IMR-90 (cell line): ENCODE data around the gene NOL8. TPM values are rescaled to one million over a fixed set of nuclear protein-coding genes. Genes with fewer than 3 reads are reported as not detected.

Experiments
- ATAC-seq: fragments of 200-7000 bp; cut with Tn5 transposase; 2 replicates; pipeline ENCODE4 v1.9.1; 2020; ENCODE audit warnings: low read depth, mild to moderate bottlenecking, moderate library complexity
- BruUV-seq: library from RNA; stranded (reverse); fragments of 400-500 nt; replicated peaks from 2 replicates; lab custom pipeline; 2021; lab: Mats Ljungman, UMichigan
- CTCF ChIA-PET: fragments of 300-600 bp; formaldehyde crosslinking; extraction: SDS; loops from one replicate; lab custom pipeline; 2021; ENCODE audit warnings: antibody characterized with exemption; lab: Yijun Ruan, JAX
- POLR2A ChIA-PET: fragments of 300-600 bp; sonication (Branson Sonifier 250); formaldehyde crosslinking; loops from one replicate; lab custom pipeline; 2022; ENCODE audit warnings: antibody characterized with exemption; ENCODE audit not compliant: unreplicated experiment; lab: Charles Lee
- DNase-seq: peaks from one replicate; pipeline ENCODE4 v3.0.0; 2013
- H2AFZ ChIP-seq: replicated peaks from 2 replicates; pipeline ENCODE3; 2013; ENCODE audit warnings: low read length, mild to moderate bottlenecking; ENCODE audit not compliant: poor library complexity
- H2AK5ac ChIP-seq: 2 replicates; pipeline ENCODE4 v1.6.1; 2013; ENCODE audit warnings: low read depth, low read length, inconsistent platforms
- H2AK9ac ChIP-seq: replicated peaks from 2 replicates; pipeline ENCODE3; 2013; ENCODE audit warnings: mild to moderate bottlenecking, low read depth, low read length, moderate library complexity; ENCODE audit not compliant: poor library complexity
- H2BK120ac ChIP-seq: 2 replicates; pipeline ENCODE4 v1.6.1; 2013; ENCODE audit warnings: low read depth, low read length, inconsistent platforms
- H2BK15ac ChIP-seq: 3 replicates; pipeline ENCODE4 v1.6.1; 2013; ENCODE audit warnings: low read depth, low read length, inconsistent platforms
- H2BK20ac ChIP-seq: 2 replicates; pipeline ENCODE4 v1.6.1; 2013; ENCODE audit warnings: low read depth, mild to moderate bottlenecking, inconsistent platforms, low read length, moderate library complexity
- H2BK5ac ChIP-seq: 2 replicates; pipeline ENCODE4 v1.6.1; 2013; ENCODE audit warnings: mild to moderate bottlenecking, low read depth, low read length, inconsistent platforms; ENCODE audit not compliant: poor library complexity, severe bottlenecking
- H3K14ac ChIP-seq: replicated peaks from 2 replicates; pipeline ENCODE4 v1.6.1; 2013; ENCODE audit warnings: low read depth, low read length, inconsistent platforms
- H3K18ac ChIP-seq: 2 replicates; pipeline ENCODE4 v1.6.1; 2013; ENCODE audit warnings: low read depth, low read length, control low read depth
- H3K23ac ChIP-seq: 2 replicates; pipeline ENCODE4 v1.6.1; 2013; ENCODE audit warnings: low read depth, low read length, inconsistent platforms
- H3K27ac ChIP-seq: 2 replicates; pipeline ENCODE4 v1.5.1; 2013; ENCODE audit warnings: mild to moderate bottlenecking, control low read depth, low read length; ENCODE audit not compliant: insufficient read depth
- H3K27me3 ChIP-seq: 2 replicates; pipeline ENCODE4 v1.6.1; 2013; ENCODE audit warnings: low read length; ENCODE audit not compliant: control insufficient read depth, insufficient read depth
- H3K36me3 ChIP-seq: 2 replicates; pipeline ENCODE4 v1.6.1; 2013; ENCODE audit warnings: low read length, mixed read lengths; ENCODE audit not compliant: control insufficient read depth, insufficient read depth
- H3K4ac ChIP-seq: 2 replicates; pipeline ENCODE4 v1.6.1; 2013; ENCODE audit warnings: low read depth, low read length, inconsistent platforms
- H3K4me1 ChIP-seq: 2 replicates; pipeline ENCODE4 v1.6.1; 2013; ENCODE audit warnings: low read length, mixed read lengths; ENCODE audit not compliant: control insufficient read depth, insufficient read depth
- H3K4me2 ChIP-seq: 2 replicates; pipeline ENCODE4 v1.6.1; 2013; ENCODE audit warnings: low read depth, mild to moderate bottlenecking, control low read depth, low read length, moderate library complexity
- H3K4me3 ChIP-seq: 2 replicates; pipeline ENCODE4 v1.5.1; 2013; ENCODE audit warnings: low read depth, mild to moderate bottlenecking, control low read depth, low read length, moderate library complexity; ENCODE audit not compliant: insufficient read depth
- H3K56ac ChIP-seq: 2 replicates; pipeline ENCODE4 v1.6.1; 2013; ENCODE audit warnings: low read length, inconsistent platforms; ENCODE audit not compliant: insufficient read depth; ENCODE audit errors: extremely low read depth
- H3K79me1 ChIP-seq, 2 experiments: 2 replicates each; pipeline ENCODE4 v1.6.1; 2013; ENCODE audit warnings: low read length in 2 of 2, inconsistent platforms in 1 of 2, low read depth in 1 of 2
- H3K9ac ChIP-seq: 2 replicates; pipeline ENCODE4 v1.6.1; 2013; ENCODE audit warnings: low read depth, low read length, control low read depth
- H3K9me1 ChIP-seq: 2 replicates; pipeline ENCODE4 v1.6.1; 2013; ENCODE audit warnings: low read length, inconsistent platforms; ENCODE audit not compliant: insufficient read depth
- H3K9me3 ChIP-seq: 2 replicates; pipeline ENCODE4 v1.6.1; 2013; ENCODE audit warnings: low read length; ENCODE audit not compliant: control insufficient read depth, insufficient read depth
- H4K20me1 ChIP-seq: 2 replicates; pipeline ENCODE4 v1.6.1; 2013; ENCODE audit warnings: low read length, inconsistent platforms; ENCODE audit not compliant: insufficient read depth
- H4K5ac ChIP-seq: 2 replicates; pipeline ENCODE4 v1.6.1; 2013; ENCODE audit warnings: mild to moderate bottlenecking, low read depth, low read length, control low read depth
- H4K8ac ChIP-seq, 2 experiments: 2 replicates each; pipeline ENCODE4 v1.6.1; 2013; ENCODE audit warnings: low read depth in 2 of 2, low read length in 2 of 2, control low read depth in 1 of 2, inconsistent platforms in 1 of 2
- H4K91ac ChIP-seq: 2 replicates; pipeline ENCODE4 v1.6.1; 2013; ENCODE audit warnings: low read depth, low read length, inconsistent platforms; ENCODE audit not compliant: insufficient read depth
- BHLHE40 ChIP-seq: fragments of 150-350 bp; IDR thresholded peaks from 2 replicates; pipeline ENCODE4 v1.6.1; 2016; ENCODE audit warnings: mild to moderate bottlenecking, low read depth, low read length
- USF2 ChIP-seq: fragments of 150-350 bp; IDR thresholded peaks from 2 replicates; pipeline ENCODE4 v1.6.1; 2017; ENCODE audit warnings: mild to moderate bottlenecking, antibody characterized with exemption, low read length, low read depth
- WGBS, 2 experiments: methylation state at CpG; one replicate each; pipeline versions ENCODE4 v1.1.5 to v1.1.7; 2013; ENCODE audit warnings: missing lambda C conversion rate in 2 of 2; ENCODE audit not compliant: insufficient read length in 1 of 2; ENCODE audit errors: extremely low coverage in 2 of 2; 5-methylcytosine and 5-hydroxymethylcytosine counted together
- dilution Hi-C: fragments of 300-500 bp; cut with HindIII; formaldehyde crosslinking; loops from one replicate; pipeline ENCODE4 v1.14.3; 2018; ENCODE audit warnings: low sequenced_read_pairs; ENCODE audit not compliant: unreplicated experiment
- in situ Hi-C: fragments of 300-500 bp; cut with MboI; formaldehyde crosslinking; loops from 3 replicates; pipeline ENCODE4 v1.14.3; 2019; ENCODE audit warnings: low sequenced_read_pairs, inconsistent platforms, mixed read lengths
- intact Hi-C: fragments of 100-400 bp; cut with micrococcal nuclease; formaldehyde crosslinking; loops from 2 replicates; pipeline ENCODE4 v1.10.0; 2022
- polyA plus RNA-seq, 3 experiments: library from polyadenylated mRNA; depleted of rRNA; stranded (reverse); fragments of >200 nt; gene quantifications; 2 replicates each; pipeline ENCODE4 v1.2.3, GENCODE V29; 2012; ENCODE audit warnings: low replicate concordance in 1 of 3
- total RNA-seq: library from RNA; depleted of rRNA; stranded (reverse); fragments of >200 nt; gene quantifications from 2 replicates; pipeline ENCODE4 v1.2.3, GENCODE V29; 2012

Gene NOL8
- total and polyA plus RNA-seq, 2 of the 4 experiments (the other 2 are of a cell fraction), result 10.1 to 18.3 TPM

GRCh38 chr9:92349771-92350739 lies 24.9 kb upstream of the NOL8 start:
- peak overlapping the region; percentile 41; the same call in 1 of the 2 replicates for H3K4me2 ChIP-seq
- ChIA-PET CTCF (interaction anchor here (0.6 to 1.1 kb wide), 3 partner anchors 82 to 285 kb away, joined by 3 read pairs; no protein-coding TSS in a partner anchor), POLR2A (no interaction called here)
- H2BK15ac ChIP-seq, result no peak overlapping the region
- H3K9ac ChIP-seq, result no peak overlapping the region
- H3K56ac ChIP-seq, result no peak overlapping the region
- no peak overlapping the region for H2AK5ac ChIP-seq
- H2BK120ac ChIP-seq, result no peak overlapping the region
- H3K27me3 ChIP-seq, result no peaks in the 10 kb centered on the region
- peak; percentile 74 for DNase-seq
- H4K8ac ChIP-seq, result no peak overlapping the region
- H3K79me1 ChIP-seq, result no peaks in the 10 kb centered on the region
- H3K4me1 ChIP-seq, result 0 out of 2 replicates have a peak, but pooled peaks cover 2% of the 10 kb centered on the region
- H3K9me3 ChIP-seq, result no peaks in the 10 kb centered on the region; the same call in 1 of the 2 replicates
- no TSS peak for BruUV-seq
- no peak overlapping the region for H3K4me3 ChIP-seq
- H2BK20ac ChIP-seq, result no peak overlapping the region
- H3K27ac ChIP-seq, result peak overlapping the region; percentile 50; the same call in 1 of the 2 replicates
- no peak overlapping the region for H2BK5ac ChIP-seq
- no peaks in the 10 kb centered on the region for H3K36me3 ChIP-seq
- no peak overlapping the region for H2AK9ac ChIP-seq
- no peak overlapping the region for H2AFZ ChIP-seq
- in situ Hi-C loops (loop anchor here (25.0 kb wide), 1 partner anchor 437 kb away; no protein-coding TSS in a partner anchor), intact Hi-C loops (loop anchor here (5.0 kb wide), 1 partner anchor 32 kb away; no protein-coding TSS in a partner anchor), dilution Hi-C loops (no loop called here)
- H4K5ac ChIP-seq, result no peak overlapping the region; the same call in 1 of the 2 replicates
- H3K23ac ChIP-seq, result no peak overlapping the region
- H3K18ac ChIP-seq, result no peak overlapping the region; the same call in 1 of the 2 replicates
- H4K91ac ChIP-seq, result no peak overlapping the region
- no peak overlapping the region for H3K4ac ChIP-seq
- ATAC-seq, result peak; percentile 54
- H3K14ac ChIP-seq, result no peak overlapping the region
- TF ChIP-seq BHLHE40 (no peak), USF2 (peak; percentile 21; the same call in 1 of the 2 replicates)
- no peaks in the 10 kb centered on the region for H3K9me1 ChIP-seq
- H4K20me1 ChIP-seq, result no peaks in the 10 kb centered on the region
- WGBS, 2 experiments, result no CpG with 5 or more reads among the region's 7 CpGs
